Esophagus (tissue), 2 donors: ENCODE results near the gene MYCBP. TPM values are rescaled to one million over a fixed set of nuclear protein-coding genes. Genes with fewer than 3 reads are reported as not detected.
"Not testable (repeated sequence)": the region's sequence is repeated elsewhere in the genome, so short reads cannot be mapped to it uniquely, and the experiment has no call there.

Experiments
- H3K27ac ChIP-seq, 2 donors: one replicate each; pipeline ENCODE4 v1.5.1; 2013; ENCODE audit warnings: low read depth in 2 of 2, mild to moderate bottlenecking in 2 of 2, inconsistent platforms in 1 of 2, low read length in 1 of 2, moderate library complexity in 1 of 2
- H3K27me3 ChIP-seq, 2 donors: one replicate each; pipeline ENCODE4 v1.6.1; 2013; ENCODE audit warnings: low read length in 2 of 2, control low read depth in 1 of 2, mild to moderate bottlenecking in 1 of 2; ENCODE audit not compliant: insufficient read depth in 2 of 2, control insufficient read depth in 1 of 2
- H3K36me3 ChIP-seq, 2 donors: one replicate each; pipeline ENCODE4 v1.6.1; 2013; ENCODE audit warnings: low read length in 1 of 2; ENCODE audit not compliant: control insufficient read depth in 2 of 2, insufficient read depth in 2 of 2
- H3K4me1 ChIP-seq, 2 donors: one replicate each; pipeline ENCODE4 v1.6.1; 2013; ENCODE audit warnings: low read length in 1 of 2; ENCODE audit not compliant: control insufficient read depth in 2 of 2, insufficient read depth in 2 of 2
- H3K4me3 ChIP-seq, 2 donors: one replicate each; pipeline ENCODE4 v1.5.1; 2013; ENCODE audit warnings: low read length in 2 of 2, mild to moderate bottlenecking in 2 of 2, low read depth in 1 of 2, moderate library complexity in 1 of 2
- H3K9me3 ChIP-seq, 2 donors: one replicate each; pipeline ENCODE4 v1.6.1; 2013; ENCODE audit warnings: mild to moderate bottlenecking in 2 of 2, low read depth in 1 of 2, low read length in 1 of 2, moderate library complexity in 1 of 2; ENCODE audit not compliant: control insufficient read depth in 2 of 2, insufficient read depth in 1 of 2
- WGBS, 2 donors: extraction: QIAGEN DNeasy Blood & Tissue Kit; methylation state at CpG; one replicate each; pipeline ENCODE4 v1.1.7; 2013; 5-methylcytosine and 5-hydroxymethylcytosine counted together
- polyA plus RNA-seq, 2 donors: library from polyadenylated mRNA; stranded (reverse); fragments of 200-250 nt; gene quantifications; one replicate each; pipeline ENCODE4 v1.2.3, GENCODE V29; 2013
- donor health status: healthy with polysubstance abuse.
- donor health status: Bipolar disorder and iron deficiency.

The MYCBP gene, protein sequence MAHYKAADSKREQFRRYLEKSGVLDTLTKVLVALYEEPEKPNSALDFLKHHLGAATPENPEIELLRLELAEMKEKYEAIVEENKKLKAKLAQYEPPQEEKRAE
- 10 to 100 TPM; 13.0 to 19.1 TPM for polyA plus RNA-seq

DNA sequence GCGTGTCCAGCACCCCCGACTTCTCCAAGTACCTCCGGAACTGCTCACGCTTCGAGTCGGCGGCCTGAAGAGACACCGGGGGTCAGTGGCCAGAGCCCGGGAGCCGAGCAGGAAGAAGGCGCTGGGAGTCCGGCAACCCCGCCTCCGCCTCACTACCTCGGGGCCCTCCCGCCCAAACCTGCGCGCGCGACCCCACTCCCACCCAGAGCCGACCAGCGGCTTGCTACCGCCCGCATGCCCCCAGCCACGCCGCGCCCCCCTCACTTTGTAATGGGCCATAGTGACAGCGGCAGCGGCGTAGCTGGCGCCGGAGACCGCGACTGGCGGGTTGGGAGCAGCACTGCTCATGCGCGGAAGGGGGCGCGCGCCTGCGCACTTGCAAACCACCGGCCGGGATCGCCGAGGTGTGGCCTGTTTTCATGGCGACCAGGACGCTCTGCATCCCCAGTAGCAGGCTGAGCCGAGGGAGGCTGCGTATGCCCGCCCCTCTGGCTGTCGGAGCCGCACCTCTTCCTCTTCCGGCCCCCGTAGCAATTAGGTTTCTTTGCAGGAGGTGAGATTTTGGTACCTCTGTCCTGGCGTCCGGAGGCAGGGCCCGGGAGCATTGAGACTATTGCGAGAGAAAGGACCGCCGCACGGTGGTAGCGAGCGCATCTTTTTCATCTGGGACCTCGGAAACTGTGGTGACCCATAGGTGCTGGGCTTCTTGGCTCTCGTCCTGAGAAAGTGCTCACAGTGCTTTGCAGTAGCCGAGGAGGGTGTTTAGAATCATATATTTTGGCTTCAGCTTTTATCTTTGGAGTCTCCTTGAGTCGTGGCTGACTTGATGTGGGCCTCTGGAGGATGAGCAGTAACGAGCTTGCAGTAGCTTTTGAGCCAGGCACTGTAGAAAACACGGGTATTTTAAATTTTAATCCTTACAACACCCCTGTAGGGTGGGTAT lies at the start of gene MYCBP:
Gene MYCBP (minus strand): TSS at position 322 of the 943 bp plus-strand sequence. CDS start 43 bp downstream, at position 279.
- H3K27ac ChIP-seq = peak within 1 kb of the TSS; percentile 9 to 86
- no peaks in the 10 kb centered on the region for H3K27me3 ChIP-seq
- H3K4me3 ChIP-seq = peak within 1 kb of the TSS; percentile 77 to 83
- 0% methylated on average over 63 to 69 of the region's 69 CpGs for WGBS, 2 donors
- no peaks in the 10 kb centered on the region for H3K36me3 ChIP-seq
- H3K4me1 ChIP-seq = no peaks in the 10 kb centered on the region
- H3K9me3 ChIP-seq = no peaks in the 10 kb centered on the region

DNA sequence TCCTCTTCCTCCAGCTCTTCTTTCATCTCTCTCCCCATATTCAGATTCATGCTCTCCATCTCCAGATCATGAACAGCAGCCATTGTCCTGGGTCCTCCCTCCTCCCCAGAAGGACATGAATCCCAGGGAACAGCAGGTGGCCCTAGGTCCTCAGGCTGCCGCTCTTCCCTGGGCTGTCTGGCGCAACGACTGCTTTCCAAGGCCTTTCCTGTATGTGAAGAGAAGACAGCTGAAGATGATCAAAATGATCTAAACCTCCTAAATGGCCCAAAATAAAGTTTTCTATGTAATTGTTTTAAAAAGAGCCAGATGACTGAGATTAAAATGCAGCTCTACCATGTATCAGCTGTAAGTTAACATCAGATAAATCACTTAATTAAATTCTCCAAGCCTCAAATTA lies 46.0 kb upstream of the MYCBP start:
- peaks cover 0 to 2% of the 10 kb centered on the region in 2 donors for H3K36me3 ChIP-seq
- no peak overlapping the region for H3K27ac ChIP-seq
- 65 to 68% methylated on average over 3 of the region's 3 CpGs for WGBS, 2 donors
- H3K4me1 ChIP-seq = no peaks in the 10 kb centered on the region
- no peaks in the 10 kb centered on the region for H3K9me3 ChIP-seq
- no peaks in the 10 kb centered on the region for H3K27me3 ChIP-seq
- H3K4me3 ChIP-seq = no peak overlapping the region

DNA sequence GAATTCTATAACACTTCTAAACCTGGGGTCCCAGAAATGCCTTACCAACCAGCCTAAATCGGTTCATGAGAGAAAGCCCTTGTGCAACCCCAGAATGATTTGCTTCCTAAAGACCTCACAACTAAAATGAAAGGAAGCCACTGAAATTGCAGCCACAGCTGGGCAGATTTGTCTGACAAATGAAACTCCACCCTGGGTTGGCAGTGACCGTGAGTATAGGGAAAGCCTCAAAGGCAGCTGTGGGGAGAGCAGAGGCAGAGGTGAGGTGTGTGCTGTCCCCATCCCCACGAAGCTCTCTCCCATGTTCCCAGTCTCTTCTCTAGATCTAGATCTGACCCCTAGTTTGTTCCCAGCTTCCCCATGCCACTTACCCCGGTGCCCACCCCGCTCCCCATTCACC lies 45.4 kb upstream of the MYCBP start:
- peaks cover 0 to 2% of the 10 kb centered on the region in 2 donors for H3K36me3 ChIP-seq
- 70 to 74% methylated on average over 5 of the region's 5 CpGs for WGBS, 2 donors
- H3K27ac ChIP-seq = no peak overlapping the region
- no peaks in the 10 kb centered on the region for H3K4me1 ChIP-seq
- no peak overlapping the region for H3K4me3 ChIP-seq
- H3K27me3 ChIP-seq = no peaks in the 10 kb centered on the region
- H3K9me3 ChIP-seq = no peaks in the 10 kb centered on the region

DNA sequence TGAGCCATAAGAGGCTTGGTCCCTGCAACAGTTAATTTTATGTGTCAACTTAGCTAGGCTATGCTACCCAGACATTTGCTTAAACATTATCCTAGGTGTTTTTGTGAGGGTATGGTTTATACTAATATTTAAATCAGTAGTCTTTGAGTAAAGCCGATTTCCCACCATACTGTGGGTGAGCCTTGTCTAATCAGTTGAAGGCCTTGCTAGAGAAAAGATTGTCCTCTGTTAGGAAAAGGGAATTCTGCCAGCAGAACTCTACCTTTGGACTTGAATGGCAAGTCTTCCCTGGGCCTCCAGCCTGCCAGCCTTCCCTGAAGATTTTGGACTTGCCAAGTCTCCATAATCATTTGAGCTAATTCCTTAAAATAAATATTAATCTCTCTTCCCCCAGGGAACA lies 44.6 kb upstream of the MYCBP start:
- Histone ChIP-seq H3K36me3 (peaks cover 0 to 2% of the 10 kb centered on the region in 2 donors), H3K4me3 (no peak overlapping the region), H3K27me3 (no peaks in the 10 kb centered on the region), H3K9me3 (no peaks in the 10 kb centered on the region), H3K27ac (no peak overlapping the region), H3K4me1 (no peaks in the 10 kb centered on the region)
- WGBS, 2 donors = 84 to 93% methylated on average over 1 of the region's 1 CpG

DNA sequence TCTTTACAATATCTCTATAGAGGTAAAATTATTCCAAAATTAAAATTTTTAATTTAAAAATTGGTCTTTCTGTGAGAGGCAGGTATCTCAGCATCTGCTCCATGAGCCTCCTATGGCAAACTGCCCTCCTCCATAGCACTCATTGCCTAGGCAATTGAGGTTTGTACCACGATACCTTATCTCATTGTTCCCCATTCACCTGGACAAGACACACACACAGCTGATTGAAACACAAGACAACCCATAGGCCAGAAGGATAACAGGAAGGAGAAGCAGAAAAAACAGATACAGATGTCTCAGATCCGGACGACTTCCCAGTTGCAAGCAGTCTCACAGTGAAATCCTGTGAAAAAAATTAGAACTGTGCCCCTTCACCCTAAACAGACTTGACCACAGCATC lies 44.2 kb upstream of the MYCBP start:
- H3K36me3 ChIP-seq = peaks cover 0 to 2% of the 10 kb centered on the region in 2 donors
- no peak overlapping the region for H3K27ac ChIP-seq
- H3K27me3 ChIP-seq = no peaks in the 10 kb centered on the region
- WGBS, 2 donors = 93 to 94% methylated on average over 3 of the region's 3 CpGs
- no peaks in the 10 kb centered on the region for H3K9me3 ChIP-seq
- no peak overlapping the region for H3K4me3 ChIP-seq
- H3K4me1 ChIP-seq = no peaks in the 10 kb centered on the region

DNA sequence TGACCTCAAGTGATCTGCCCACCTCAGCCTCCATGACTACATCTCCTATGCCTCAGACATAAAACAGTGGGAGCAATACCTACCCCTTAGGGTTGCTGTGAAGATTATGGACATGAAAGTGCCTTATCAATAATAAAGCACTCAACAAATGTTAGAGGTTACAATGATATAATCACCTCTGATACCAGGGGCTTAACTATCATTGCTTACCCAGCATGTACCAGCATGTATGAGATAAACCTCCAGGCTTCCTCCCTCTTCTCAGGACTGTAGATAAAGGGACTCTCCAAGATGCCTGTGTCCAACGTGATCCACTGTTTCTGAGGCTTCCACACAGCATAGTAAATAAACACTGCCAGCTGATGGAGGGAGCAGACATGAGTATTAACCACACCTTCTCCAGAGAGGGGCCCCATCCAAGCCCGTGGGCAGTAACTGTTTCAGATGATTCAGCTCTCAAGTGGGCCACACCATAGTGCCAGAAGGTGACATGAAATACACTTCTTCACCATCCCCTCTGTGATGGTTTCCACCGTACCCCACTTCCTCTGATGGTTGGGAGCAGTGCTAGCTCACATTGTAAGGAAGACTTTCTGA lies 42.3 kb upstream of the MYCBP start:
- no peak overlapping the region for H3K27ac ChIP-seq
- no peaks in the 10 kb centered on the region for H3K9me3 ChIP-seq
- 43 to 49% methylated on average over 3 of the region's 3 CpGs for WGBS, 2 donors
- H3K36me3 ChIP-seq = peaks cover 0 to 2% of the 10 kb centered on the region in 2 donors
- H3K27me3 ChIP-seq = no peaks in the 10 kb centered on the region
- no peak overlapping the region for H3K4me3 ChIP-seq
- no peaks in the 10 kb centered on the region for H3K4me1 ChIP-seq

DNA sequence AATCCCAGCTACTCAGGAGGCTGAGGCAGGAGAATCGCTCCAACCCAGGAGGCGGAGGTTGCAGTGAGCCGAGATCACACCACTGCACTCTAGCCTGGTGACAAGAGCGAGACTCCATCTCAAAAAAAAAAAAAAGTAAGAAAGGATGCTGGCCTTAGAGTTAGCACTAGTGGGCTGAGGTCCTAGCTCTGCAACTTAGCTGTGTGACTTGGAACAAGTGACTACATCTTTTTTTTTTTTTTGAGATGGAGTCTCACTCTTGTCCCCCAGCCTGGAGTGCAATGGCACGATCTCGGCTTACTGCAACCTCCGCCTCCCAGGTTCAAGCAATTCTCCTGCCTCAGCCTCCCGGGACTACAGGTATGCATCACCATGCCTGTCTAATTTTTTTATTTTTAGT lies 41.8 kb upstream of the MYCBP start:
- not testable (repeated sequence) for H3K36me3 ChIP-seq

DNA sequence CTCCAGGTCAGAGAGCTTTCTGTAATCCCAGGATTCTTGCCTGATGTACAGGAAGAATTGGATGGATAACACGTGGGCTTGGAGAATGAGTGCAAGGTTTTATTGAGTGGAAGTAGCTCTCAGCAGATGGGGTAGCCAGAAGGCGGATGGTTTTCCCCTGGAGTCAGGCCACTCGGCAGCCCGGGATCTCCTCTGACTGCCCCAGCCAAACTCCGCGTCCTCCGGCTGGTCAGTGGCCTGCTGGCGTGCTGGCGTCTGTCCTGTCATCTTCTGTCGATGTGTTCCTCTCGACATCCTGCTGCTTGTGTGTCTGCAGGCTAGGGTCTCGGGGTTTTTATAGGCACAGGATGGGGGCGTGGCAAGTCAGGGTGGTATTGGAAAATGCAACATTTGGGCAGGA lies 35.7 kb upstream of the MYCBP start:
- no peak overlapping the region for H3K27ac ChIP-seq
- H3K27me3 ChIP-seq = no peaks in the 10 kb centered on the region
- H3K4me3 ChIP-seq = no peak overlapping the region
- H3K9me3 ChIP-seq = no peaks in the 10 kb centered on the region
- WGBS, 2 donors = 86% methylated on average over 13 of the region's 13 CpGs
- H3K36me3 ChIP-seq = peaks cover 0 to 6% of the 10 kb centered on the region in 2 donors
- no peaks in the 10 kb centered on the region for H3K4me1 ChIP-seq

More for the DNA sequence above, 41.8 kb upstream of the MYCBP start:
- H3K27ac ChIP-seq, H3K27me3 ChIP-seq, H3K4me3 ChIP-seq, H3K9me3 ChIP-seq, H3K4me1 ChIP-seq: not testable (repeated sequence)
- WGBS, 2 donors = 94 to 98% methylated on average over 8 of the region's 8 CpGs

DNA sequence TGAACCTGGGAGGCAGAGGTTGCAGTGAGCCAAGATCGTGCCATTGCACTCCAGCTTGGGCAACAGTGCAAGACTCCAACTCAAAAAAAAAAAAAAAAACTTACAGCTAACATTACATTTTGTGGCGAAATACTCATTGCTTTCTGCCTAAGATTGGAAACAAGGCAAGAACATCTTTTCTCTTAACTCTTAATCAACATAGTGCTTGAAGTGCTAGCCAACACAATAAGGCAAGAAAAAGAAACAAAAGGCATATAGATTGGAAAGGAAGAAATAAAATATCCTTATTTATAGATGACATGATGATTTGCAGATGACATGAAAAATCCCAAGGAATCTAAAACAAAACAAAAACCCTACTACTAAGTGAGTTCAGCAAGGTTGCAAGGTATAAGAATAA lies 32.8 kb upstream of the MYCBP start:
- Histone ChIP-seq H3K36me3 (peaks cover 0 to 6% of the 10 kb centered on the region in 2 donors), H3K27me3 (no peaks in the 10 kb centered on the region), H3K9me3 (no peaks in the 10 kb centered on the region), H3K4me3 (no peak overlapping the region), H3K27ac (no peak overlapping the region), H3K4me1 (no peaks in the 10 kb centered on the region)
- WGBS, 2 donors = 96 to 99% methylated on average over 2 of the region's 2 CpGs
